MG63 (cell line): ENCODE data around the gene XAGE3. TPM values are rescaled to one million over a fixed set of nuclear protein-coding genes. Genes with fewer than 3 reads are reported as not detected.
"Not testable (repeated sequence)": the region's sequence is repeated elsewhere in the genome, so short reads cannot be mapped to it uniquely, and the experiment has no call there.

ENCODE experiments used
- DNase-seq: peaks from one replicate; pipeline ENCODE4 v3.0.0-alpha.2; 2020
- H3K27me3 ChIP-seq: fragments of 250-450 bp; sonication (Bioruptor Pico); 2 replicates; pipeline ENCODE4 v1.5.1; 2020; ENCODE audit warnings: mild to moderate bottlenecking, moderate library complexity
- H3K36me3 ChIP-seq: fragments of 250-450 bp; sonication (Bioruptor Pico); 2 replicates; pipeline ENCODE4 v1.5.1; 2020; ENCODE audit warnings: mild to moderate bottlenecking, moderate library complexity
- H3K4me3 ChIP-seq: fragments of 250-450 bp; sonication (Bioruptor Pico); 2 replicates; pipeline ENCODE4 v1.5.1; 2020; ENCODE audit warnings: mild to moderate bottlenecking, moderate library complexity
- H3K9me3 ChIP-seq: fragments of 250-450 bp; sonication (Bioruptor Pico); 2 replicates; pipeline ENCODE4 v1.5.1; 2020; ENCODE audit warnings: mild to moderate bottlenecking, moderate library complexity
- total RNA-seq: library from RNA; depleted of rRNA; stranded (reverse); fragments of >200 nt; shearing (Covaris generic); gene quantifications from 2 replicates; pipeline ENCODE4 v1.2.3, GENCODE V29; 2014; ENCODE audit warnings: low replicate concordance; rRNA removed

Gene XAGE3
- not detected in 2 replicates for total RNA-seq

DNA sequence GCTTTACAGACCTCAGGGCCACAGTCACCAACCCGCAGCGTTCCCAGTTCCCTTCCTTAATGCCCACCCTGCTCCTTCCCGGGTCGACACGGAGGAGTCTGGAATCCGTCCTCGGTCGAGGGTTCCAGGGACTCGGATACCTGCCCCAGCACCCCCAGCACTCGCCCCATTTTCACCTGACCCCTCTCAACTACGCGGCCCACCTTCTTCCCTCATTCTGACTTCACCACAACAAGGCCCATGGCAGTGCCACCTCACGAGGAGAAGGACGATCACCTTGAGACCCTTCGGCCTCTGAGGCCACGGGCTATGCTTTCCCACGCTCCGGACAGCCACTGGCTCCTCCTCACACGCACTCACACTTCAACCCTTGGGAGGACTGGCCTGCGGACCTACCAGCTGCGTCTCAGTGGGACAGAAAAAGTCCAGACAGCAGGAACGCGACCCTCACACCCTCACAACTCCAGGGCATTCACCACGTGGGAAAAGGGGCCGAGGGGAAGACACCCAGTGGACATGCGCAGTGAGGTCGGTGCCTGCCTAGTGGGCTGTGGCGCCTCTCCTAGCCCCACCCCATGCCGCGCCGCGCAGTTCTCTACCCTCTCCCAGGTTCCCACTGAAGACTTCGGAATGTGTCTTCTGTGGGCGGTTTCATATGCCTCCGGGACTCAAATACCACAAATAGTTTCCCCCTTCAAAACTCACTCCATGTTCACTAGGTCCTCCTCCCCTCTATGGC, at the start of gene XAGE3:
Gene XAGE3, minus strand, starts transcription at position 474 of the 739 bp plus-strand sequence. CDS start 950 bp downstream, outside the sequence.
- Histone ChIP-seq H3K9me3 (no peaks in the 10 kb centered on the region), H3K36me3 (no peaks in the 10 kb centered on the region), H3K27me3 (no peaks in the 10 kb centered on the region), H3K4me3 (no peak within 1 kb of the TSS)
- DNase-seq = no peak

- DNase-seq, H3K4me3 ChIP-seq, H3K9me3 ChIP-seq, H3K36me3 ChIP-seq, H3K27me3 ChIP-seq: not testable (repeated sequence)
Measured at GRCh38 chrX:52914704-52915103, 46.8 kb upstream of the XAGE3 start.

GRCh38 chrX:52913681-52914080, 45.8 kb upstream of the XAGE3 start:
- not testable (repeated sequence) for H3K27me3 ChIP-seq, DNase-seq, H3K36me3 ChIP-seq, H3K9me3 ChIP-seq, H3K4me3 ChIP-seq

- not testable (repeated sequence) for DNase-seq, H3K4me3 ChIP-seq
Measured at GRCh38 chrX:52909313-52909969, 41.6 kb upstream of the XAGE3 start.

GRCh38 chrX:52907900-52908299, 40.0 kb upstream of the XAGE3 start:
- DNase-seq, H3K9me3 ChIP-seq, H3K36me3 ChIP-seq, H3K4me3 ChIP-seq, H3K27me3 ChIP-seq: not testable (repeated sequence)

More at GRCh38 chrX:52909313-52909969, 41.6 kb upstream of the XAGE3 start:
- H3K9me3 ChIP-seq, H3K27me3 ChIP-seq, H3K36me3 ChIP-seq: not testable (repeated sequence)

DNA sequence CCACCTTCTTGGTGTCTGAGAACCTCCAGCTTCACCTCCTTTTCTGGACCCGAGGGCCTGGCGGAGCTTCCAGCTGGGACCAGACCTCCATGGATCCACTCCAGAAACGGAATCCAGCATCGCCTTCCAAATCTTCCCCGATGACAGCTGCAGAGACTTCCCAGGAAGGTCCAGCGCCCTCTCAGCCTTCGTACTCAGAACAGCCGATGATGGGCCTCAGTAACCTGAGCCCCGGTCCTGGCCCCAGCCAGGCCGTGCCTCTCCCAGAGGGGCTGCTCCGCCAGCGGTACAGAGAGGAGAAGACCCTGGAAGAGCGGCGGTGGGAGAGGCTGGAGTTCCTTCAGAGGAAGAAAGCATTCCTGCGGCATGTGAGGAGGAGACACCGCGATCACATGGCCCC, 39.3 kb upstream of the XAGE3 start:
- H3K36me3 ChIP-seq, H3K27me3 ChIP-seq, H3K9me3 ChIP-seq, H3K4me3 ChIP-seq, DNase-seq: not testable (repeated sequence)

GRCh38 chrX:52906072-52906471, 38.2 kb upstream of the XAGE3 start:
- H3K9me3 ChIP-seq, DNase-seq, H3K27me3 ChIP-seq, H3K4me3 ChIP-seq, H3K36me3 ChIP-seq: not testable (repeated sequence)

GRCh38 chrX:52905531-52905930, 37.6 kb upstream of the XAGE3 start:
- H3K27me3 ChIP-seq, H3K9me3 ChIP-seq, H3K36me3 ChIP-seq, H3K4me3 ChIP-seq, DNase-seq: not testable (repeated sequence)

DNA sequence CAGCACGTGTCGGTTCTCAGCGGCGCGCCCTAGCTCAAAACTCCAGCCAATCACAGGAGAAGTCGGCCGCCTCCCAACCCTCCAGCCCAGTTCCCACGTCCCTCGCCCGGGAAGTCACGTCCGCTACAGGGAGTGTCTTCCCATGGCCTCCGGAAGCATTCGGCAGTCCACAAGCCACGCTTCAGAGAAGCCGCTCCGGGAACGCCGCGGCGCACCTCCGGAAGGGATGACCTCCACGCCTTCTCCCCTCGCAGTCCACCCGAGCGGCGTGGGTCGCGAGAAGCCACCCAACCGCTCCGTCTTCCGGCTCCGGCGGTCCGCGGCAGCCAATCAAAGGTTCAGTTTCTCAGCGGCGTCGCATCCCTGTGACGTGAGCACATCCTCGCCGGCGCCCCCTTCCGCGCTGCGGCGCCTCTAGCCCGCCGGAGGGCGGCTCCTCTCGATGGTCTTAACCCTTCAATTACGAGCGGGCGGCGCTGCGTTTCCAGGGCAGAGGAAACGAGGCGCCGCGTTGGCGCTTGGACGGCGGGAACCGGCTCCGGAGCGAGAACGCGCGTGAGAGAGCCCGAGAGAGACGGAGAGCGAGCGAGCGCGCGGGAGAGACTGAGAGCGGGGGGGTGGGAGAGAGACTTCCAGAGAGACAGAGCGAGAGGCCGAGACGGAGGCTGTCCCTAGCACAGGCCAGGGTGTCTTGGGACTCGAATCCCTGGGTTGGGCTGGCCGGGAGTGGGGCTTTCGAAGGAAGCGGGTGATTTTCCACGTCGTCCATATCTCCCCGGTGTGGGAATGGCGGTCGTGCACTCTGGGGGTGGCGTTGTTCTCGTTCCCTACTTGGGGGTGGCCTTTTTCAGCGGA, 29.2 kb upstream of the XAGE3 start, which contains the start of gene FAM156B:
Gene FAM156B, plus strand, starts transcription at position 476 of the 855 bp plus-strand sequence. CDS start 9,896 bp downstream, outside the sequence.
- H3K27me3 ChIP-seq, H3K36me3 ChIP-seq, H3K9me3 ChIP-seq, H3K4me3 ChIP-seq, DNase-seq: not testable (repeated sequence)

GRCh38 chrX:52896438-52896837, 28.6 kb upstream of the XAGE3 start:
- not testable (repeated sequence) for H3K27me3 ChIP-seq, H3K36me3 ChIP-seq, H3K4me3 ChIP-seq, H3K9me3 ChIP-seq, DNase-seq

DNA sequence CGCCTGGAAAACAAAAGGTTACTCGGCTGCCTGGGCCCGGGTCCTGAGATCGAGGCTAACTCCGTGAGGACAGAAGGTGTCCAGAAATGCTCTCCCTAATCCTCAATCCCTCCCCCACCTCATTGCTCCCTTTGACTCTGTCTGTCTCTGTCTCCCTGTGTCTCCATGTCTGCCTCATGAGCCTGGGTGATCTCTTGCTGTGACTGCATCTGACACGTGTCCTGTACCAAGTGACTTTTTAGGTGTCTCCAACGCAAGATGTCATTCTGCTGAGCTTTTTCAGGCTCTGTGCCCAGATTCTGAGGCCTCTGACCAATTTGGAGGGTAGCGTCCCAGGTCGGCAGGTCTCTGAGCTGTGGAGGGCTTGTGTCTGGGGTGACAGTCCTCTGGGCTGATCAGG, 20.2 kb upstream of the XAGE3 start:
- H3K9me3 ChIP-seq, DNase-seq, H3K27me3 ChIP-seq, H3K36me3 ChIP-seq, H3K4me3 ChIP-seq: not testable (repeated sequence)

DNA sequence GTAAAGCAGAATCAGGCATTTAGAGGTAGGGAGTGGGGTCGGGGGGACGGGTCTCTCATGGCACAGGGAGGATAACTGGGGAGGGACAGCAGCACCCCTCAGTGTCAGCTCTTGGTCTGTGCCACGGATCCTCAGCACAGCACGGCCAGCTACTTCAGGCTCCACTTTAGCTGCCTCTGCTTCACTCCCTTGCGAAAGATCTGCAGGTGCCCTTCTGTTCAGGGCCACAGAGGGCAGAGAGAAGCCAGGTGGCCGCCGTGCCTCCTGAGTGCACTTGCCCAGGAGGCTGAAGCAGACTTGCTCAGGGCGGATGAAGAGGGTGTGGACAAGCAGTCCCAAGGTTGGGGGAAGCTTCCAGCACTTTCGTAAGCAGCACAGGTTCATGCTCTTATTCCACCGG, 19.6 kb upstream of the XAGE3 start:
- H3K9me3 ChIP-seq, H3K36me3 ChIP-seq, H3K27me3 ChIP-seq, H3K4me3 ChIP-seq, DNase-seq: not testable (repeated sequence)

GRCh38 chrX:52876386-52876785, 8.5 kb upstream of the XAGE3 start:
- not testable (repeated sequence) for H3K4me3 ChIP-seq, H3K9me3 ChIP-seq, H3K27me3 ChIP-seq, H3K36me3 ChIP-seq, DNase-seq

- H3K4me3 ChIP-seq, H3K27me3 ChIP-seq, DNase-seq, H3K9me3 ChIP-seq, H3K36me3 ChIP-seq: not testable (repeated sequence)
Measured at GRCh38 chrX:52875436-52875835, 7.6 kb upstream of the XAGE3 start.

- Histone ChIP-seq H3K9me3 (no peaks in the 10 kb centered on the region), H3K27me3 (no peaks in the 10 kb centered on the region), H3K4me3 (no peak overlapping the region), H3K36me3 (no peaks in the 10 kb centered on the region)
- no peak for DNase-seq
Measured at GRCh38 chrX:52874661-52875060, 6.8 kb upstream of the XAGE3 start.

GRCh38 chrX:52873825-52874224, 5.9 kb upstream of the XAGE3 start:
- not testable (repeated sequence) for H3K27me3 ChIP-seq, H3K4me3 ChIP-seq, H3K9me3 ChIP-seq, DNase-seq, H3K36me3 ChIP-seq

DNA sequence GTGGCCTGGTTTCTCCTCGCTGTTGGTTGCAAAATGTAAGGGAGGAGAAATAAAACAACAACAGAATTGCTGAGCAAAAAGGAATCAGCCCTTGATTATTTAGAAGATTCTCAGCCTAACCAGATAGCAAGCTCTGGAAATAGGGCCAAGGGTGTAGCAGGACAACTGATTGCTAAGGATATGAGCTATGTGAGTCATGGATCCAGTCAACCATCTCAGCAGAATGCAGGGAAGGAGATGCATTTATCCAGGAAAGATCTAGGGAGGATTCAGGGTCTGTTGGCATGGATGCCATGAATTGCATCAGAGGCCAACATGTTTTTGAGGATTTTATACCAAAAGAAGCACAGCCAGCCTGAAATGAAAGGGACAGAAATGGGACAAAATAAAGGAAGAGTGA, 2.2 kb upstream of the XAGE3 start:
- DNase-seq = no peak
- Histone ChIP-seq H3K9me3 (no peaks in the 10 kb centered on the region), H3K36me3 (no peaks in the 10 kb centered on the region), H3K27me3 (no peaks in the 10 kb centered on the region), H3K4me3 (no peak overlapping the region)
